Nephron progenitor cell (in vitro differentiated cells): ENCODE results near the gene UPF3B.
"Not testable (repeated sequence)": the region's sequence is repeated elsewhere in the genome, so short reads cannot be mapped to it uniquely, and the experiment has no call there.

Experiments
- DNase-seq: peaks from one replicate; pipeline ENCODE4 v3.0.0; 2021
- H3K27ac Mint-ChIP-seq: 2 replicates; pipeline ENCODE4 v1.8.0; 2021; ENCODE audit warnings: mild to moderate bottlenecking, moderate library complexity, mixed read lengths
- H3K27me3 Mint-ChIP-seq: 2 replicates; pipeline ENCODE4 v1.8.0; 2021; ENCODE audit warnings: mild to moderate bottlenecking, low read depth, mixed read lengths; ENCODE audit not compliant: poor library complexity
- H3K36me3 Mint-ChIP-seq: 2 replicates; pipeline ENCODE4 v1.8.0; 2021; ENCODE audit warnings: low read depth, mixed read lengths
- H3K4me1 Mint-ChIP-seq: 2 replicates; pipeline ENCODE4 v1.8.0; 2021; ENCODE audit warnings: mixed read lengths
- H3K4me3 Mint-ChIP-seq: 2 replicates; pipeline ENCODE4 v1.8.0; 2021; ENCODE audit warnings: mild to moderate bottlenecking, moderate library complexity, mixed read lengths
- H3K9me3 Mint-ChIP-seq: 2 replicates; pipeline ENCODE4 v1.8.0; 2021; ENCODE audit warnings: mild to moderate bottlenecking, moderate library complexity, mixed read lengths
- TF ChIP-seq, protein P1 (sequence below): fragments of 200-600 bp; sonication (generic); IDR thresholded peaks from 2 replicates; pipeline ENCODE4 v1.5.0; 2021; ENCODE audit warnings: antibody characterized with exemption

UPF3B gene

DNA sequence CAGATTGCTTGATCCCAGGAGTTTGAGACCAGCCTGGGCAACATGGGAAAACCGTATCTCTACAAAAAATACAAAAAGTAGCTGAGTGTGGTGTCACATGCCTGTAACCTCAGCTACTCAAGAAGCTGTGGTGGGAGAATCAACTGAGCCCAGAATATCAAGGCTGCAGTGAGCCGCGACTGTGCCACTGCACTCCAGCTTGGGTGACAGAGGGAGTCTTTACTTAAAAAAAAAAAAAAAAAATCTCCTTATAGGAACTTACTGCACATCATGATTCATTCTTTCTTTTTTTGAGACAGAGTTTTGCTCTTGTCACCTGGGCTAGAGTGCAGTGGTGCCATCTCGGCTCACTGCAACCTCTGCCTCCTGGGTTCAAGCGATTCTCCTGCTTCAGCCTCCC lies 24.3 kb downstream of the UPF3B start:
- Mint-ChIP-seq H3K4me3 (no peak overlapping the region), H3K4me1 (no peaks in the 10 kb centered on the region), H3K36me3 (peaks cover 34% of the 10 kb centered on the region), H3K27me3 (no peaks in the 10 kb centered on the region), H3K27ac (no peak overlapping the region), H3K9me3 (peaks cover 50% of the 10 kb centered on the region)
- TF ChIP-seq, protein P1, sequence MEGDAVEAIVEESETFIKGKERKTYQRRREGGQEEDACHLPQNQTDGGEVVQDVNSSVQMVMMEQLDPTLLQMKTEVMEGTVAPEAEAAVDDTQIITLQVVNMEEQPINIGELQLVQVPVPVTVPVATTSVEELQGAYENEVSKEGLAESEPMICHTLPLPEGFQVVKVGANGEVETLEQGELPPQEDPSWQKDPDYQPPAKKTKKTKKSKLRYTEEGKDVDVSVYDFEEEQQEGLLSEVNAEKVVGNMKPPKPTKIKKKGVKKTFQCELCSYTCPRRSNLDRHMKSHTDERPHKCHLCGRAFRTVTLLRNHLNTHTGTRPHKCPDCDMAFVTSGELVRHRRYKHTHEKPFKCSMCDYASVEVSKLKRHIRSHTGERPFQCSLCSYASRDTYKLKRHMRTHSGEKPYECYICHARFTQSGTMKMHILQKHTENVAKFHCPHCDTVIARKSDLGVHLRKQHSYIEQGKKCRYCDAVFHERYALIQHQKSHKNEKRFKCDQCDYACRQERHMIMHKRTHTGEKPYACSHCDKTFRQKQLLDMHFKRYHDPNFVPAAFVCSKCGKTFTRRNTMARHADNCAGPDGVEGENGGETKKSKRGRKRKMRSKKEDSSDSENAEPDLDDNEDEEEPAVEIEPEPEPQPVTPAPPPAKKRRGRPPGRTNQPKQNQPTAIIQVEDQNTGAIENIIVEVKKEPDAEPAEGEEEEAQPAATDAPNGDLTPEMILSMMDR = no peak
- no peak for DNase-seq

DNA sequence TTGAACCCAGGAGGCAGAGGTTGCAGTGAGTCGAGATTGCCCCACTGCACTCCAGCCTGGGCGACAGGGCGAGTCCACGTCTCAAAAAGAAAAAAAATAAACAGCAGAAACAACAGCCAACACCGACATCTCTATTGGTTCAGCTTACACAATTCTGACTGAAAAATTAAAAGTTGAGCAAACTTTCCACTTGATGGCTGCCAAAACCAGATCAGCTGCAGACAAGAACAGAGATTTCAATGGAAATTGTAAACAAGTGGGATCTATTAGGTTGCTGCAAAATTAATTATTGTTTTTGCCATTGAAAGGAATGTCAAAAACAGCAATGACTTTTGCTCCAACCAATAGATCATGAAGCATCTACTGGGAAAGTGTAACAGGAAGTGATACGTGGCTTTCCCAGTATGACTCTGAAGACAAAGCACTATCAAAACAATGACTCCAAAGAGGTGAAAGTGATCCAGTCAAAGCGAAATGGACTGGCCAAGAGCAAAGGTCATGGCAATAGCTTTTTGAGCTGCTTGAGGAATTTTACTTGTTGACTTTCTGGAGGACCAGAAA lies 26.3 kb downstream of the UPF3B start:
- no peaks in the 10 kb centered on the region for H3K4me1 Mint-ChIP-seq
- no peak overlapping the region for H3K27ac Mint-ChIP-seq
- H3K36me3 Mint-ChIP-seq = peaks cover 24% of the 10 kb centered on the region
- H3K4me3 Mint-ChIP-seq = no peak overlapping the region
- no peak for DNase-seq
- H3K27me3 Mint-ChIP-seq = no peaks in the 10 kb centered on the region
- TF ChIP-seq, protein P1 = no peak
- H3K9me3 Mint-ChIP-seq = peaks cover 56% of the 10 kb centered on the region

DNA sequence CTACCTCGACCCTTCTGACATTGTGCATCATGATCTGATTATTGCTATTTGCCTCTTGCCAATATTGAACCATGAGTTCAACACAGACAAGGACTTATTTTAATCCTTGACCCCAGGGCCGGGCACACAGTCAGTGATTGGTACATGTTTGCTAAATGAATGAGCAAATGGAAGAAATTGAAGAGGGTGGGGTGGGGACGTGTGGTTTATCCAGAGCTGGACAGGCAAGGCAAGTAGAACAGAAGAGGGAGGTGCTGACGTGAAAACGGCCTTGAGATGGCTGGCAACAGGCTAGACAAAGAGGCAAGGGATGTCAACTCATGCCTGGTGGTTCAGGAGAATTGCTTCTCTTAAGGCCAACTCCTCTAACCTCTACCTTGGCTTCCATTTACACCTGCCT lies 28.5 kb downstream of the UPF3B start:
- DNase-seq, H3K27ac Mint-ChIP-seq, H3K27me3 Mint-ChIP-seq, H3K36me3 Mint-ChIP-seq, H3K4me3 Mint-ChIP-seq, H3K4me1 Mint-ChIP-seq: not testable (repeated sequence)
- H3K9me3 Mint-ChIP-seq = peaks cover 38% of the 10 kb centered on the region

DNA sequence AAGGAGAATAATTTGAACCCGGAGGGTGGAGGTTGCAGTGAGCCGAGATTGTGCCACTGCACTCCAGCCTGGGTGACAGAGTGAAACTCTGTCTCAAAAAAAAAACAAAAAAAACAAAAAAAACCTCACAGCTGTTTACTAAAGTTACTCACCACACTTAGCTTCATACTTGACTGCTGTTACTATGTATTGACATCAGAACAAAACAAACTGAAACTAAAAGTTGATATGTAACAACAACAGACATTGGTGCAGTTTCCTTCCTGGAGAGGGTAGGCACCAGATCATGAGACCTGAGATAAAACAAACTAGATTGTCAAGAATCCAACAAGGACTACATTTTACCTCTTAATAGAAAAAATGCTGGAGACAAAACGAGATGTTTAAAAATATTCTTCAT lies 31.1 kb downstream of the UPF3B start:
- H3K27ac Mint-ChIP-seq, DNase-seq, H3K4me3 Mint-ChIP-seq, H3K27me3 Mint-ChIP-seq, H3K36me3 Mint-ChIP-seq, H3K4me1 Mint-ChIP-seq: not testable (repeated sequence)
- H3K9me3 Mint-ChIP-seq = peaks cover 54% of the 10 kb centered on the region

DNA sequence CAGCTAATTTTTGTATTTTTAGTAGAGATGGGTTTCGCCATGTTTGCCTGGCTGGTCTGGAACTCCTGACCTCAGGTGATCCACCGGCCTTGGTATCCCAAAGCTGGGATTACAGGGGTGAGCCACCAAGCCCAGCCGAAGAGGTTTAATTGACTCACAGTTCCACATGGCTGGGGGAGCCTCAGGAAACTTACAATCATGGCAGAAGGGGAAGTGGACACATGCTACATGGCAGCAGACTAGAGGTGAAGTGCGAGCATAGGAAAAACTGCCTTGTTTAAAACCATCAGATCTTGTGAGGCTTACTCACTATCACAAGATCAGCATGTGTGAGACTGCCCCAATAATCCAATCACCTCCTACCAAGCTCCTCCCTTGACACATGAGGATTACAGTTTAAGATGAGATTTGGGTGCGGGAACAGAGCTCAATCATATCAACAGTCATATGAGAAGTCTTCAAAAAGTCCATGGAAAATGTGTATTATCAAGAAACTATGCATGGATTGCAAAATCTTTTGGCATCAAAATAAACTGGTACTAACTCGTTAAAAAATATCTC lies 35.6 kb downstream of the UPF3B start:
- no peak for DNase-seq

DNA sequence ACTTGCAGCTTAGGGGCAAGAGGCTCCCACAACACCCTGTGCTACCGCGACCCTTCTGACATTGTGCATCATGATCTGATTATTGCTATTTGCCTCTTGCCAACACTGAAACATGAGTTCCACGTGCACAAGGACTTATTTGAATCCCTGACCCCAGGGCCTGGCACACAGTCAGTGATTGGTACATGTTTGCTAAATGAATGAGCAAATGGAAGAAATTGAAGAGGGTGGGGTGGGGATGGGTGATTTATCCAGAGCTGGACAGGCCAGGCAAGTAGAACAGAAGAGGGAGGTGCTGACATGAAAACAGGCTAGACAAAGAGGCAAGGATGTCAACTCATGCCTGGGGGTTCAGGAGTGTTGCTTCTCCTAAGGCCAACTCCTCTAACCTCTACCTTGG lies 36.5 kb downstream of the UPF3B start:
- no peak overlapping the region for H3K4me3 Mint-ChIP-seq
- no peak for DNase-seq
- TF ChIP-seq, protein P1 = no peak
- peaks cover 47% of the 10 kb centered on the region for H3K9me3 Mint-ChIP-seq
- peaks cover 9% of the 10 kb centered on the region for H3K36me3 Mint-ChIP-seq
- H3K4me1 Mint-ChIP-seq = no peaks in the 10 kb centered on the region
- peaks cover 8% of the 10 kb centered on the region for H3K27me3 Mint-ChIP-seq
- no peak overlapping the region for H3K27ac Mint-ChIP-seq

More for the DNA sequence above, 35.6 kb downstream of the UPF3B start:
- TF ChIP-seq, protein P1 = no peak
- H3K36me3 Mint-ChIP-seq = peaks cover 8% of the 10 kb centered on the region
- peaks cover 52% of the 10 kb centered on the region for H3K9me3 Mint-ChIP-seq
- H3K27me3 Mint-ChIP-seq = peaks cover 8% of the 10 kb centered on the region
- no peak overlapping the region for H3K4me3 Mint-ChIP-seq
- H3K27ac Mint-ChIP-seq = no peak overlapping the region
- H3K4me1 Mint-ChIP-seq = no peaks in the 10 kb centered on the region

DNA sequence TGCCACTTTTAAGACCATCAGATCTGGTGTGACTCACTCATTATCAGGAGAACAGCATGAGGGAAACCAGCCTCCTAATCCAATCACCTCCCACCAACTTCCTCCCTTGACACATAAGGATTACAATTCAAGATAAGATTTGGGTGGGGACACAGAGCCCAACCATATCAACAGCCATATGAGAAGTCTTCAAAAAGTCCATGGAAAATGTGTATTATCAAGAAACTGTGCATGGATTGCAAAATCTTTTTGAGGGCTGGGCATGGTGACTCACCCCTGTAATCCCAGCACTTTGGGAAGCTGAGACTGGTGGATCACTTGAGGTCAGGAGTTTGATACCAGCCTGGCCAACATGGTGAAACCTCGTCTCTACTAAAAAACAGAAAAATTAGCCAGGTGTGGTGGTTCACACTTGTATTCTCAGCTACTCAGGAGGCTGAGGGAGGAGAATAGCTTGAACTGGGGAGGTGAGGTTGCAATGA lies 43.5 kb downstream of the UPF3B start:
- Mint-ChIP-seq H3K27ac (no peak overlapping the region), H3K4me3 (no peak overlapping the region), H3K9me3 (peaks cover 62% of the 10 kb centered on the region), H3K27me3 (peaks cover 8% of the 10 kb centered on the region), H3K36me3 (peaks cover 18% of the 10 kb centered on the region), H3K4me1 (no peaks in the 10 kb centered on the region)
- TF ChIP-seq, protein P1 = no peak
- DNase-seq = no peak

DNA sequence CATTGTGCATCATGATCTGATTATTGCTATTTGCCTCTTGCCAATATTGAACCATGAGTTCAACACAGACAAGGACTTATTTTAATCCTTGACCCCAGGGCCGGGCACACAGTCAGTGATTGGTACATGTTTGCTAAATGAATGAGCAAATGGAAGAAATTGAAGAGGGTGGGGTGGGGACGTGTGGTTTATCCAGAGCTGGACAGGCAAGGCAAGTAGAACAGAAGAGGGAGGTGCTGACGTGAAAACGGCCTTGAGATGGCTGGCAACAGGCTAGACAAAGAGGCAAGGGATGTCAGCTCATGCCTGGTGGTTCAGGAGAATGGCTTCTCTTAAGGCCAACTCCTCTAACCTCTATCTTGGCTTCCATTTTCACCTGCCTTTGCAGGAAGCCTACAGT lies 44.3 kb downstream of the UPF3B start:
- peaks cover 56% of the 10 kb centered on the region for H3K9me3 Mint-ChIP-seq

More for the DNA sequence above, 44.3 kb downstream of the UPF3B start:
- H3K36me3 Mint-ChIP-seq = peaks cover 18% of the 10 kb centered on the region
- H3K27ac Mint-ChIP-seq, H3K4me3 Mint-ChIP-seq, DNase-seq, H3K4me1 Mint-ChIP-seq, H3K27me3 Mint-ChIP-seq: not testable (repeated sequence)
